SJSA1 (cell line): ENCODE data around the gene GFOD1. TPM values are rescaled to one million over a fixed set of nuclear protein-coding genes. Genes with fewer than 3 reads are reported as not detected.
A peak's percentile ranks its signal among the peaks of the same experiment; 100 is the strongest.

ENCODE experiments used
- DNase-seq, 2 experiments: peaks; one replicate each; pipeline ENCODE4 v3.0.0-alpha.2; 2015 to 2020; ENCODE audit warnings: low spot score in 2 of 2, low read depth in 1 of 2
- H3K27ac ChIP-seq: fragments of 250-450 bp; sonication (Bioruptor Pico); 2 replicates; pipeline ENCODE4 v1.5.1; 2020; ENCODE audit warnings: mild to moderate bottlenecking, moderate library complexity
- H3K27me3 ChIP-seq: fragments of 250-450 bp; sonication (Bioruptor Pico); replicated peaks from 2 replicates; pipeline ENCODE4 v1.5.1; 2020; ENCODE audit warnings: mild to moderate bottlenecking, moderate library complexity
- H3K36me3 ChIP-seq: fragments of 250-450 bp; sonication (Bioruptor Pico); 2 replicates; pipeline ENCODE4 v1.5.1; 2020; ENCODE audit warnings: mild to moderate bottlenecking
- H3K4me1 ChIP-seq: fragments of 250-450 bp; sonication (Bioruptor Pico); replicated peaks from 2 replicates; pipeline ENCODE4 v1.6.1; 2021; ENCODE audit warnings: mild to moderate bottlenecking
- H3K4me3 ChIP-seq: fragments of 250-450 bp; sonication (Bioruptor Pico); 2 replicates; pipeline ENCODE4 v1.5.1; 2020; ENCODE audit warnings: mild to moderate bottlenecking
- H3K9me3 ChIP-seq: fragments of 250-450 bp; sonication (Bioruptor Pico); replicated peaks from 2 replicates; pipeline ENCODE4 v1.5.1; 2020; ENCODE audit warnings: mild to moderate bottlenecking
- total RNA-seq: library from RNA; depleted of rRNA; stranded (reverse); fragments of >200 nt; shearing (Covaris generic); gene quantifications from 2 replicates; pipeline ENCODE4 v1.2.3, GENCODE V29; 2014; rRNA removed

Gene GFOD1, protein sequence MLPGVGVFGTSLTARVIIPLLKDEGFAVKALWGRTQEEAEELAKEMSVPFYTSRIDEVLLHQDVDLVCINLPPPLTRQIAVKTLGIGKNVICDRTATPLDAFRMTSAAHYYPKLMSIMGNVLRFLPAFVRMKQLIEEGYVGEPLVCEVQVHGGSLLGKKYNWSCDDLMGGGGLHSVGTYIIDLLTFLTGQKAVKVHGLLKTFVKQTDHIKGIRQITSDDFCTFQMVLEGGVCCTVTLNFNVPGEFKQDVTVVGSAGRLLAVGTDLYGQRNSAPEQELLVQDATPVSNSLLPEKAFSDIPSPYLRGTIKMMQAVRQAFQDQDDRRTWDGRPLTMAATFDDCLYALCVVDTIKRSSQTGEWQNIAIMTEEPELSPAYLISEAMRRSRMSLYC
- 10.8 and 13.2 TPM in 2 replicates for total RNA-seq

GRCh38 chr6:13487122-13488014, at the start of gene GFOD1:
Gene GFOD1 (minus strand): TSS chr6:13487600. CDS start chr6:13486890, 710 bp downstream.
- H3K9me3 ChIP-seq = no peaks in the 10 kb centered on the region
- peak within 1 kb of the TSS; percentile 70 for H3K4me3 ChIP-seq
- H3K27ac ChIP-seq = 0 out of 2 replicates have a peak within 1 kb of the TSS, but pooled peaks have one; percentile 14
- peaks cover 13% of the 10 kb centered on the region for H3K4me1 ChIP-seq
- no peaks in the 10 kb centered on the region for H3K36me3 ChIP-seq
- DNase-seq = peak; percentile 87 to 89
- no peaks in the 10 kb centered on the region for H3K27me3 ChIP-seq

DNA sequence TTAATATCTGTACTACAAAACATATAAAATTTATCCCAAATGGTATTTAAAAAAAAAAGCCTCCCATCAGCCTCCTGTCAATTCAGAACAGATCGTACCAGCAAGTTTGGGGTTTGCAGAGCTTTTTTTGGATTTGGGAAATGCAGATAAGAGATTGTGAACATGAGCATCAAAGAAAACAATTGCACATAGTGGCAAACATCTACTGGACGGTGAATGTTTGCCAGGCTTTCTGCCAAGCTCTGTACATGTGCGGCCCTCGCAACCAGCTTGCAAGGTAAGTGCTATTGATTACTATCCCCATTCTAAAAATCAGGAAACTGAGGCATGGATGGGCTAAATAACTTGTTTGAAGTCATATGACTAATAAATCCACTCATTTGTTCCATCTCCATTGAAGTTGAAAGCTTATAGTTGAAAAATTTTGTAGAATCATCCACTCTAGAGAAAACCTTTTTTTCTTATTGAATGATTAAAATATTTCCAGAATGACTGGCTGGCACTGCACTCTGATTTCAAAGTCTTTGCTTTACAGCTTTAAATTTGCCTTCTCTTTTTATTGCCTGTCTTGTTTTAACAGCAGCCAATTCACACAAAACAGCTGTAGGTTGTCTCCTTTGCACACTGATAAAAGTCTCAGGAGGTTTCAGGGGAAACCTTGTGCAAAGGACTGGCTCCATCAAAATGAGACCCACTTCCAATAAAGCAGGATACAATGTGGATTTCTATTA, 49.6 kb upstream of the GFOD1 start:
- no peak for DNase-seq

DNA sequence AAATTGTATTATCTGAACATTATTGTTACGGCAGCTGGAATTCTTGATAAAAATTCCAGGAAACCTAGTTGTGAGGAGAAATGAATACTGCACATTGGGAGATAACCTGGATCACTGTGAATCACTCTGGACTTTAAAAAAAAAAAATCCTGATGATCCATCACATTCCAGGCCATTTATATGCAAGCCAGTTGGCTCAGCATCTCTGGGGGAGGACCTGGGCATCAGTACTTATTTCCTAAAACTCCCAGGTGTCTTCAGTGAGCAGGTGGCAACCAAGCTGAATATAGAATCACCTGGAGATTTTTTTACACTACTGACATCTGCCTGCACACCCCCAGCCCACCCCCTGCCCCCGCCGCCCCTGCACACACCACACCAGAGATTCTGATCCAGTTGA, 47.9 kb upstream of the GFOD1 start:
- Histone ChIP-seq H3K4me3 (no peak overlapping the region), H3K27ac (no peak overlapping the region), H3K27me3 (no peaks in the 10 kb centered on the region), H3K4me1 (no peaks in the 10 kb centered on the region), H3K9me3 (no peaks in the 10 kb centered on the region), H3K36me3 (no peaks in the 10 kb centered on the region)
- DNase-seq = no peak

More for the DNA sequence above, 49.6 kb upstream of the GFOD1 start:
- H3K36me3 ChIP-seq = no peaks in the 10 kb centered on the region
- no peak overlapping the region for H3K27ac ChIP-seq
- no peak overlapping the region for H3K4me3 ChIP-seq
- no peaks in the 10 kb centered on the region for H3K4me1 ChIP-seq
- no peaks in the 10 kb centered on the region for H3K9me3 ChIP-seq
- H3K27me3 ChIP-seq = no peaks in the 10 kb centered on the region

- no peaks in the 10 kb centered on the region for H3K36me3 ChIP-seq
- H3K9me3 ChIP-seq = no peaks in the 10 kb centered on the region
- H3K27me3 ChIP-seq = no peaks in the 10 kb centered on the region
- H3K4me1 ChIP-seq = no peaks in the 10 kb centered on the region
- DNase-seq = no peak
- H3K27ac ChIP-seq = no peak overlapping the region
- no peak overlapping the region for H3K4me3 ChIP-seq
Measured at GRCh38 chr6:13534536-13534935, 47.1 kb upstream of the GFOD1 start.

DNA sequence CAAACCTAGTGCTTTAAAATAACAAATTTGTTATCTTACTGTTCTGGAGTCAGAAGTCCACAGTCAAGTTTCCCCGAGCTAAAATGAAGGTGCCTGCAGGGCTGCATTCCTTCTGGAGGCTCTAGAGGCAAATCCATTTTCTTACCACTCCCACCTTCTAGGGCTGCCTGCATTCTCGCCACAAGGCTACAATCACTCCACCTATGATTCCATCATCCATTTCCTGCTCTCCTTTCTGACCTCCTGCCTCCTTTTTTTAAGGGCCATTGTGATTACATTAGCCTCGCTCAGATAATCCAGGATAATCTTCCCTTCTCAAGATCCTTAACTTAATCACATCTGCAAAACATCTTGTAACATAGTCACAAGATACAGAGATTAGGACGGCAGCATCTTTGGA, 44.6 kb upstream of the GFOD1 start:
- Histone ChIP-seq H3K4me3 (no peak overlapping the region), H3K27me3 (no peaks in the 10 kb centered on the region), H3K36me3 (no peaks in the 10 kb centered on the region), H3K9me3 (no peaks in the 10 kb centered on the region), H3K4me1 (no peaks in the 10 kb centered on the region), H3K27ac (no peak overlapping the region)
- no peak for DNase-seq

DNA sequence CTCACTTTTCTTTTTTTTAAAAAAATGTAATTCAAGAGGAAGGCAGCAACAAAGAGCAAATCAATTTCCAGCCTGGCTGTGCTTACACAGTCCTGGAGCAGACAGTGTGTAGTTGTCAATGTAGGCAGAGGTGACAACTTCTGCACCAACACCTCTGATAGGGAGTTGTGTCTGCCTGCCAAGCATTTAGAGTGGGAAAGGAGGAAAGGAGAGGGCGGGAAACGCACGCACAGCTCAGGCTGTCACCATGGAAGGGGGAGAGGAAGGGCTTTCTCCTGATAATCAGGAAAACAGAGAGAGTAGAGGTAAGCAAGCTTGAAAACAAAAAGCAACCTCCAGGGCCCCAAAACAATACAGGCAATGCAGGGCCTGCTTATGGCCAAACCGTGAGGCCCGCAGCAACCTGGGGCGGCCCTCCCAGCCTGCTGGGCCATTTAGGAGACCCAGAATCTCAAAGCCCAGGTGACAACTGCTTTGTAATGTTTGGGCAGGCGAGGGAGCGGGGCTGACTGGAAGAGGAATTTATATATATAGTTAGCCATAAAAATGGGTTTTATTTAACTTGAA, 41.5 kb upstream of the GFOD1 start:
- no peaks in the 10 kb centered on the region for H3K4me1 ChIP-seq
- H3K4me3 ChIP-seq = no peak overlapping the region
- H3K36me3 ChIP-seq = no peaks in the 10 kb centered on the region
- H3K9me3 ChIP-seq = no peaks in the 10 kb centered on the region
- no peak overlapping the region for H3K27ac ChIP-seq
- H3K27me3 ChIP-seq = no peaks in the 10 kb centered on the region
- no peak for DNase-seq

GRCh38 chr6:13528232-13528631, 40.8 kb upstream of the GFOD1 start:
- Histone ChIP-seq H3K36me3 (no peaks in the 10 kb centered on the region), H3K4me1 (no peaks in the 10 kb centered on the region), H3K4me3 (no peak overlapping the region), H3K27ac (no peak overlapping the region), H3K27me3 (no peaks in the 10 kb centered on the region), H3K9me3 (no peaks in the 10 kb centered on the region)
- DNase-seq = no peak

DNA sequence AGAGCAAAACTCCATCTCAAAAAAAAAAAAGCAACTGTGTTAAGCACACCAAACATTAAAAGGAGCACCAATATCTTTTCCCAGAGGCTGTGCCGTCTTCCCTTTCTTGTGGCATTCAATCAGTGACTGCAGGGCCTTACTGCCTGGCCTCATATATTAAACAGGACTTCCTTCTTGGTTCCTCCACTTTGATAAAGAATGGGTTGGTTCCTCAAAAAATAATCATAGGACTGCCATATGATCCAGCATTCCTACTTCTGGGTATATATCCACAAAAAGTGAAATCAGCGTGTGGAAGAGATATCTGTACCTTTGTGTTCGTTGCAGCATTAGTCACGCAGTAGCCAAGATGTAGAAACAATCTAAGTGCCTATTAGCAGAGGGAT, 40.3 kb upstream of the GFOD1 start:
- Histone ChIP-seq H3K36me3 (no peaks in the 10 kb centered on the region), H3K4me1 (no peaks in the 10 kb centered on the region), H3K27me3 (no peaks in the 10 kb centered on the region), H3K4me3 (no peak overlapping the region), H3K27ac (no peak overlapping the region), H3K9me3 (no peaks in the 10 kb centered on the region)
- no peak for DNase-seq

DNA sequence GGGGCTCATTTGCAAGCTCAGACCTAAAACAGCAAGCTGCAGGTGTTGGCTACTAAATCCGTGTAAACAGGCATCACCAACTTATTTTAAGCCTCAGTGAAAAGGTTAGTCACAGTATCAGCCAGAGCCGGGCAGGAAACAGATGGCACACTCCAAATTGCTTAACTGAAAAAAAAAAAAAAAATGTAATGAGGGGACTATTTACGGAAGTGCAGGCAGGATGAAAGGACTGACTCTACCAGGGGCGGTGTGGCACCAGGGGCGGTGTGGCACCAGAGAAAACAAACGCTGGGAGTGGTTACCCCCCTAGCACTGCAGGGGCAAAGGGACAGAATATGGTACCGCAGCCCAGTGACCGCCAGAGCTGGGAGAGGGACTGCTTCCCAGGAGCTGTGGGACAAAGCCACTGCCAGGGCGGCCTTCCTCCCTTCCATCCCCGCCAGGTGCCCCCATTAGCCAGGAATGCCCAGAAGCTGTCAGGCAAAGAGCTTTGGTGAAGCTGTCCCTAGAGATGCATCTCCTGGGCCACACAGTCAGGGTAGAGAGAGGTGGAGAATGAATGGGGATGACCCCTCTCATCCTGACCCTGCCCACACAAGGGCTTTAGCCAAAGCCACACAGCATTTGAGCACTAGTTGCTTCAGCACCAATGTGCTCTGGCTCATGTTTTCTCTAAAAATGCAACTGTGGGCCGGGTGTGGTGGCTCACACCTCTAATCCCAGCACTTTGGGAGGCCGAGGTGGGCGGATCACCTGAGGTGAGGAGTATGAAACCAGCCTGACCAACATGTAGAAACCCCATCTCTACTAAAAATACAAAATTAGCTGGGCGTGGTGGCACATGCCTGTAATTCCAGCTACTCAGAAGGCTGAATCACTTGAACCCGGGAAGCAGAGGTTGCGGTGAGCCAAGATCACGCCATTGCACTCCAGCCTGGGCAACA, 39.6 kb upstream of the GFOD1 start:
- Histone ChIP-seq H3K9me3 (no peaks in the 10 kb centered on the region), H3K27me3 (no peaks in the 10 kb centered on the region), H3K4me1 (no peaks in the 10 kb centered on the region), H3K27ac (no peak overlapping the region), H3K36me3 (no peaks in the 10 kb centered on the region), H3K4me3 (no peak overlapping the region)
- DNase-seq = no peak

DNA sequence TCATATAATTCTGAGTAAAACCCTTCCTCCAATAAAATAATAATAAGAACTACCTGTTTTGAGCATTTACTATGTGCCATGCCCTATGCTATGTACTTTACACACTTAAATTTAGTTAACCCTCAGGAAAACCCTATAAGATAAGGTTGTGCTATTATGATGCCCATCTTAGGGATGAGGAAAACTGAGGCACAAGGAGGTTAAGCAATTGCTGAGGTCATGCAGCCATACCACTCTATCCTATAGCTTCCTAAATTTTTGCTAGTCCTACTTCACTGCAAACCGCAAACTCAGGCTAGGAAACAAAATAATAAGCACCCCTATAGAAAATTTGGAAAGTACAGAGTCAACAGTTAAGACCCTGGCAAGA, 38.9 kb upstream of the GFOD1 start:
- H3K27me3 ChIP-seq = no peaks in the 10 kb centered on the region
- H3K4me3 ChIP-seq = no peak overlapping the region
- H3K4me1 ChIP-seq = no peaks in the 10 kb centered on the region
- H3K36me3 ChIP-seq = no peaks in the 10 kb centered on the region
- no peaks in the 10 kb centered on the region for H3K9me3 ChIP-seq
- DNase-seq = no peak
- no peak overlapping the region for H3K27ac ChIP-seq

- H3K27ac ChIP-seq = no peak overlapping the region
- H3K27me3 ChIP-seq = no peaks in the 10 kb centered on the region
- H3K4me1 ChIP-seq = no peaks in the 10 kb centered on the region
- H3K36me3 ChIP-seq = no peaks in the 10 kb centered on the region
- no peak overlapping the region for H3K4me3 ChIP-seq
- DNase-seq = peak in 1 of 2 experiments; percentile 3
- H3K9me3 ChIP-seq = no peaks in the 10 kb centered on the region
Measured at GRCh38 chr6:13524801-13525508, 37.6 kb upstream of the GFOD1 start.
